HG03135 (cell line): Measurements from ENCODE around the gene ST3GAL4.
"Not testable (repeated sequence)": the region's sequence is repeated elsewhere in the genome, so short reads cannot be mapped to it uniquely, and the experiment has no call there.

Experiments used
- ATAC-seq: cut with Tn5 transposase; IDR thresholded peaks from one replicate; pipeline ENCODE4 v1.9.1; 2021; ENCODE audit warnings: mild to moderate bottlenecking, moderate library complexity; ENCODE audit not compliant: unreplicated experiment

The ST3GAL4 gene

GRCh38 chr11:126345759-126346585 lies 9.5 kb upstream of the ST3GAL4 start:
- no peak for ATAC-seq

- no peak for ATAC-seq
Observed at GRCh38 chr11:126346586-126346940, 8.9 kb upstream of the ST3GAL4 start.

GRCh38 chr11:126346946-126347345 lies 8.5 kb upstream of the ST3GAL4 start:
- not testable (repeated sequence) for ATAC-seq

- ATAC-seq = no peak
Observed at GRCh38 chr11:126347751-126348668, 7.5 kb upstream of the ST3GAL4 start.

- ATAC-seq = no peak
Observed at GRCh38 chr11:126348806-126349582, 6.5 kb upstream of the ST3GAL4 start.

GRCh38 chr11:126350836-126351235 lies 4.7 kb upstream of the ST3GAL4 start:
- ATAC-seq = no peak

GRCh38 chr11:126352163-126352562 lies 3.3 kb upstream of the ST3GAL4 start:
- ATAC-seq = no peak

- ATAC-seq = no peak
Observed at GRCh38 chr11:126352934-126353801, 2.3 kb upstream of the ST3GAL4 start.

- peak; percentile 43 for ATAC-seq
Observed at GRCh38 chr11:126354631-126355323, 709 bp upstream of the ST3GAL4 start.

- peak; percentile 18 for ATAC-seq
Observed at GRCh38 chr11:126355926-126356897, 726 bp downstream of the ST3GAL4 start.

GRCh38 chr11:126357055-126357962 lies 1.8 kb downstream of the ST3GAL4 start:
- ATAC-seq = no peak

- ATAC-seq = no peak
Observed at GRCh38 chr11:126357969-126358762, 2.7 kb downstream of the ST3GAL4 start.

- no peak for ATAC-seq
Observed at GRCh38 chr11:126358763-126359160, 3.3 kb downstream of the ST3GAL4 start.

GRCh38 chr11:126359431-126360048 lies 4.1 kb downstream of the ST3GAL4 start:
- no peak for ATAC-seq

- ATAC-seq = no peak
Observed at GRCh38 chr11:126360049-126360446, 4.6 kb downstream of the ST3GAL4 start.

- ATAC-seq = no peak
Observed at GRCh38 chr11:126361400-126361799, 5.9 kb downstream of the ST3GAL4 start.
